ENCODE data around the gene KRTAP10-5.

Gene KRTAP10-5

GRCh38 chr21:44549525-44550211 is 30.7 kb downstream of the KRTAP10-5 start:
- no peak for DNase-seq (ENCODE audit: low spot score)

- DNase-seq (ENCODE audit: low spot score) = no peak
Measured at GRCh38 chr21:44548922-44549321, 31.5 kb downstream of the KRTAP10-5 start.

GRCh38 chr21:44548381-44548780 is 32.0 kb downstream of the KRTAP10-5 start:
- no peak for DNase-seq (ENCODE audit: low spot score)

GRCh38 chr21:44547656-44548331 is 32.6 kb downstream of the KRTAP10-5 start:
- DNase-seq (ENCODE audit: low spot score) = no peak

GRCh38 chr21:44544566-44544965 is 35.8 kb downstream of the KRTAP10-5 start:
- DNase-seq (ENCODE audit: low spot score) = no peak

GRCh38 chr21:44542716-44543115 is 37.7 kb downstream of the KRTAP10-5 start:
- DNase-seq (ENCODE audit: low spot score) = no peak

- no peak for DNase-seq (ENCODE audit: low spot score)
Measured at GRCh38 chr21:44540741-44541288, 39.6 kb downstream of the KRTAP10-5 start.

- no peak for DNase-seq (ENCODE audit: low spot score)
Measured at GRCh38 chr21:44539991-44540666, 40.3 kb downstream of the KRTAP10-5 start, which contains the start of gene KRTAP10-1. KRTAP10-1 (minus strand) TSS chr21:44540195; CDS start chr21:44540150, 45 bp downstream.

- DNase-seq (ENCODE audit: low spot score) = no peak
Measured at GRCh38 chr21:44539046-44539445, 41.4 kb downstream of the KRTAP10-5 start.

GRCh38 chr21:44537930-44538911 is 42.2 kb downstream of the KRTAP10-5 start:
- DNase-seq (ENCODE audit: low spot score) = no peak

GRCh38 chr21:44535963-44536362 is 44.4 kb downstream of the KRTAP10-5 start:
- DNase-seq (ENCODE audit: low spot score) = no peak

GRCh38 chr21:44534688-44535087 is 45.7 kb downstream of the KRTAP10-5 start:
- no peak for DNase-seq (ENCODE audit: low spot score)

GRCh38 chr21:44533891-44534627 is 46.3 kb downstream of the KRTAP10-5 start:
- DNase-seq (ENCODE audit: low spot score) = no peak

- DNase-seq (ENCODE audit: low spot score) = no peak
Measured at GRCh38 chr21:44533121-44533890, 47.1 kb downstream of the KRTAP10-5 start.

- no peak for DNase-seq (ENCODE audit: low spot score)
Measured at GRCh38 chr21:44532712-44533111, 47.7 kb downstream of the KRTAP10-5 start.

- DNase-seq (ENCODE audit: low spot score) = no peak
Measured at GRCh38 chr21:44531606-44532564, 48.5 kb downstream of the KRTAP10-5 start.

- DNase-seq (ENCODE audit: low spot score) = no peak
Measured at GRCh38 chr21:44530903-44531605, 49.4 kb downstream of the KRTAP10-5 start.

GRCh38 chr21:44530221-44530902 is 50.0 kb downstream of the KRTAP10-5 start:
- no peak for DNase-seq (ENCODE audit: low spot score)

Data from hematopoietic multipotent progenitor cell treated with erythropoietin and hydrocortisone succinate and interleukin-3 and kit ligand, for 15 days (in vitro differentiated cells).